GM11168 (cell line): ENCODE data around the gene TSSK3.
"Not testable (repeated sequence)": the region's sequence is repeated elsewhere in the genome, so short reads cannot be mapped to it uniquely, and the experiment has no call there.

ENCODE experiments used
- in situ Hi-C: fragments of 300-500 bp; cut with MboI; formaldehyde crosslinking; loops from one replicate; pipeline ENCODE4 v1.12.0; 2022; ENCODE audit warnings: low sequenced_read_pairs; ENCODE audit not compliant: unreplicated experiment

Gene TSSK3

DNA sequence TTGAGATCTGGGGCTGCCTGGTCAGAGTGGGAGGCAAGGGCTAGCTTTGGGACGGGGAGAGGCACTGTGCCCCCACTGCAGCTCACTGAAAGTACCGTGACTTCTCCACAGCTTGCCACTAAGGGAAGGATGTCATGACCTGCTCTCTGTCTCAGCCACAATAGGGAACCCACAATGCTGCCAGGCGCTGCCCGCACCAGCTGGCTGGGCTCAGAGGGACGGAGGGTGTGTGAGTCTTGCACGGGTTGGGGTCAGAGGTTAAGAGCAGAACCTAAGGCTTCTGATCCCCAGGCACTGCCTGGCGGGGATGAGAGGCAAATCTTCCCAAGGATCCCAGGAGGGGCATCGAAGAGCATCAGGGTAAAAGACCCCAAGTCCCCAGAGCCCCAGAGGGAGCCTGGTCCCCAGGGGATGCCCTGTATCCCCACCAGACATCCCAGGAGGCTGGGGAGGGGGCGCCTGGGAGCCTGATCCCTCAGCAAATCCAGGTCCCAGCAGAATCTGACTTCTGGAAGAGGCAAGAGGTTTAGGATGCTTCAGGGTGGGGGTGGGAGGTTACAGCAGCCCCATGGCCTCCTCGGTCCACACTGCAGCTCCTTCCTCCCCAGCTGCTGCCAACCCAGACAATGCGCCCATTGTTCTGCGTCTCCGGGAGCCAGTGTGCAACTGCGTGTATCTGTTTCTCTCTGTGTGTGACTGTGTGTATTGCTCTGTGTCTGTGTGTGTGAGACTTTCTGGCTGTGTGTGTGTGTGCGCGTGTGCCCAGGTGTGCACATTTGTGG, 24.3 kb upstream of the TSSK3 start:
- in situ Hi-C loops: no loop called here

DNA sequence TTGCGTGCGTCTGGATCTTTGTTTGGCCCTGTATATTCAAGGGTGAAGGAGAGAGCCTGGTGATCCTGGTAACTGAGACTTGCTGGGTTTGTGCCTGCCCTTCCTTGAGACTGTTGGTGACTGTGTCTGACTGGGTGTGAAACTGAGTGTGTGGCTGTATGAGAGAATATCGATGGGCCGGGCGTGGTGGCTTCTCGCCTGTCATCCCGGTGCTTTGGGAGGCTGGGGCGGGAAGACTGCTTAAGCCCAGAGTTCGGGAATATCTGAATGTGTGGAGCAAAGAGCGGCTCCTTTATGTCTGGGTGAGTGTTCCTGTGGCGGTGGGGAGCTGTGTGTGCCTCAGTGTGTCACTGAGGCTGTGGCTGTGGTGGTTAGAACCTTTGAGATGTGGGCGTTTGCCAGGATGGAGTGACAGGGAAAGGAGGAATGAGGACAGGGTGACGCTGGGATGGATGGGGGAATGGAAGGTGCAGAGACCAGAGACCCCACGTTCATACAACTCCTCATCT, 23.6 kb upstream of the TSSK3 start:
- in situ Hi-C loops: no loop called here

DNA sequence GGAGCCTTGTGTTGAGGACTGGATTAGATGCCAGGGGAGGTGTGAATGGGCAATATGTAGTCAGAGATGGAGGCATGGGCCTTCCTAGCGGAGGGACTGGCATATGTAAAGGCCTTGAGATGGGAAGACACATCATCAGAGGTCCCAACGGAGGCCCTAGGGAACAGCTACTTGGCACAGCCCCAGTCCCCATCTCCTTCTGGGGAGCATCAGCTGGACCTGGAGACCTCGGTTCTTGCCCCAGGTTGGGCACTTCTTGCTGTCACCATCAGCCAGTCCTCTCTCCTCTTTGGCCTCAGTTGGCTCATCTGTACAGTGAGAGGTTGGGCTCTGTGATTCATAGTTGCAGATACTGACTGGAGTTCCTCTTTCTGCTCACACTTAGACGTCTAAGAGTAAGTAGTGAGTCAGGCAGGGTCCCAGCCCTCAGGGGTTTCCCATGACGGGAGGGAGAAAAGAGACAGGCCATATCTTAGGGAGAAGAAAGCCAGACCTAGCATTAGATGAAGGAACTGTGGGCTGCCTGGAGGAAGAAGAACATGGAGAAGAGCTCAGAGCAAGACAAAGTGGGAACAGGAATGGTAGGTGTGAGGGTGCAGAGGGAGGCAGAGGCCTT, 22.9 kb upstream of the TSSK3 start:
- in situ Hi-C loops: no loop called here

DNA sequence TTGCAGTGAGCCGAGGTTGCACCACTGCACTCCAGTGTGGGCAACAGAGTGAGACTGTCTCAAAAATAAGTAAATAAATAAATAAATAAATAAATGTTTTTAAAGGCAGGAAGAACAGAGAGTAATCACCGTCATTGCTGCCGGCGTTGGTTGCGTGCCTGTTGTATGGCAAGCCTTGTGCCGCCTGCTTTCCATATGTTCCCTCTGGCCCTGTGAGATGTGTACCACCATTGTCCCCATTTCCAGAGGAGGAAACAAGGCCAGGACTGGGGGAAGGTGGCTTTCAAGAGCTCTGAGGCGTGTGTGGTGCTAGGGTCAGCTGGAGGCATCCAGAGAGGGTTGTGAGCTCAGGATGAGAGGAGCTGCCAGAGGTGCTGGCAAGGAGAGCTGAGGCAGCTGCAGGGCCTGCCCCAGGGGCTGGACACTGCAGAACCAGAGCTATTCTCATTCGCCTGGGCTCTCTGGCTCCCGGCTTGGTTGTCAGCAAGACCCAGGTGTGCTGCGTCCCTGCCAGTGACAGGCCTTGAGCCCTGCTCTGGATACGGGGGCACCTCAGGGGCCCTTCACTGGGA, 21.1 kb upstream of the TSSK3 start:
- in situ Hi-C loops: no loop called here

DNA sequence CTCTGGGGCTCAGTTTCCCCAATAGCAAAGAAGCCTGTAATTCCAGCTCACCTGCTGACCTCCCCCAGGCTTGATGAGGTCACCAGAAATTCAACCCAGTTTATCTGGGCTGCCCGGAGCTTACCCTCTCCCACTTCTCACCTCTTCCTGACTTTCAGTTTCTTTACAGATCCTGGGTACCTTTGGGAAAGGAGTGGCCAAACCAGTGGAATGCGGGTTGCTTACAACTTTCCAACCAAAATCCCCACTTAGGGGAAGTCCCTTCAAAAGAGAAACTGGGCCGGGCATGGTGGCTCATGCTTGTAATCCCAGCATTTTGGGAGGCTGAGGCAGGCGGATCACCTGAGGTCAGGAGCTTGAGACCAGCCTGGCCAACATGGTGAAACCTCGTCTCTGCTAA, 20.4 kb upstream of the TSSK3 start:
- in situ Hi-C loops: no loop called here

DNA sequence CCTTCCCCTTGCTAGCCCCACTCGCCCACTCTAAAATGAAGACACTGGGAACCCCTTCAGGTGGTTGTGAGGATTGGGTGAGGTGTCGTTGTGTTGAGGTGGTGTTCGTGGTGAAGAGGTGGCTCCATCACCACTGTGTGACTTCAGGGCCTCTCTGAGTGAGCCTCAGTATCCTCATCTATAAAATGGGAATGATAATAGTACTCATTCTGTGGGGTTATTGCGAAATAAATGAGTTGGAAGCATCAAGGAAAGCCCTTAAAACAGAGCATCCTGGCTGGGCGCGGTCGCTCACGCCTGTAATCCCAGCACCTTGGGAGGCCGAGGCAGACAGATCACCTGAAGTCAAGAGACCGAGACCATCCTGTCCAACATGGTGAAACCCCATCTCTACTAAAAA, 19.6 kb upstream of the TSSK3 start:
- in situ Hi-C loops: no loop called here

DNA sequence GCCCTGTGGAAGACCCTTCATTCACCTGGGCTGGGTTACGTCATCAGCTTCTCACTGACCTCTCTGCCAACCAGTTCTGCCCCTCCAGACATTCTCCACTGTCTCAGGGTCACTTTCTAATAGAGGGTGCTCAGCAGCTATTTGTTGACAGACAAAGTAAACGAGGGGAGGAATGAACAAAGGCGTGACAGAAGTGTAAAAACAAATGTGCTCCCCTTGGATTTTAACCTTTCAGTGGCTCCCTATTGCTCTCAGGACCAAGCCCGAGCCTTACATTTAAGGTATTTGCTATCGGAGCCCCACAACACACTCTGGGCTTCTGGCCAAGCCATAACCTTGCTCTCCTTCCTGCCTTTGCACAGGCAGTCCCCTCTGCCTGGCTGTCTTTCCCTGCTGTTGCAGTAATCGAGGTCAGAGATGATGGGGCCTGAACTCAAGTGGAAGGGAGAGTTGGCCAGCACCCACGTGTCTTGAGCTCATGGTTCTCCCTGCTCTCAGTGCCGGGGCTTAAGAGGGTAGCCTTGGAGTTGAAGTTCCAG, 17.0 kb upstream of the TSSK3 start:
- in situ Hi-C loops: no loop called here

DNA sequence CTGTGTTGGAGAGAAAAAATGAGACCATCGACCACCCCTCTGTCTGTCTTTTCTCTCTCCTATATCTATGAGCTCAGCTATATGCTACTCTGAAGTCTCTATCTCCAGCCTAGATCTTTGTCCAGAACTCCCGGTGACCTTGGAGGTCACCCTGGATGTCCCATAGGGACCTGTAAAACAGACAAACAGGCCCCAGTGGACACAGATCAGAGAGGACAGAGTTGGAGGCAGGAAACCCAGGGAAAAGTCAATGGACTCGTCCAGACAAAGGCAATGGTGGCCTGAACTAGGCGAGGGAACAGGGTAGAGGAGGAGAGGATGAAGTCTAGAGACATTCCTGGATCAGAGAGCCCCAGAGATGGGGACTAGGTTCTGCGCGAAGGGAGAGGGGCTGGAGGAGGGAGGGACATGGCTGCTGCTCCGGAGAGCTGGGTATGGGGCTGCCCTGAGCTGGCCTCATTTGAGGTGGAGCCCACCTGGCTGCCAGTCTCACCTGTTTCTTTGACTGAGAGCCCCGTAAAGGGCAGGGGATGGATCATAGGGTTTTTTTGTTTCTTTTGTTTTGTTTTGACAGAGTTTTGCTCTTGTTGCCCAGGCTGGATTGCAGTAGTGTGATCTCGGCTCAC, 15.7 kb upstream of the TSSK3 start:
- in situ Hi-C loops: no loop called here

DNA sequence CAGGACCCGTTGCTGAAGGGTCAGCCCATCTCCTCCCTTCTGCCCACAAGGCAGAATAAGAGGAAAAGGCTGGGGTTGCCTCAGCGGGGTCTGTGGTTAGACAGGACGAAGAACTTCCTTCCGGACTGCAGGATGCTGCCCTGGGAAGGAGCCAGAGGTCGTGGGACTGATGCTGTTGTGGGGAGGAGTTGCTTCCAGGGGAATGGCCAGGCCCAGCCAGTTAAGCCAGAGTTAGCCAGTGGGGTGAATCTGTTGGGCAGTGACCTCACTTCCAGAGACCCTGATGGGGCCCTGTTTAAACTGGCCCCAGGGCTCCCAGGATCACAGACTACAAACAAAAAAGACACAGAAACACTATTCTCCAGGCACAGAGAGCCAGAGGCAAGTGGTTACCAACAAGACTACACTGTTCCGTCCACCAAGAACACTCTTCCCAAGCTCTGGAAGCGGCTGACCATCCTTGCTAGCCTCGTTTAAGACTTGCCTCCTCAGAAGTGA, 13.1 kb upstream of the TSSK3 start:
- in situ Hi-C loops: no loop called here

DNA sequence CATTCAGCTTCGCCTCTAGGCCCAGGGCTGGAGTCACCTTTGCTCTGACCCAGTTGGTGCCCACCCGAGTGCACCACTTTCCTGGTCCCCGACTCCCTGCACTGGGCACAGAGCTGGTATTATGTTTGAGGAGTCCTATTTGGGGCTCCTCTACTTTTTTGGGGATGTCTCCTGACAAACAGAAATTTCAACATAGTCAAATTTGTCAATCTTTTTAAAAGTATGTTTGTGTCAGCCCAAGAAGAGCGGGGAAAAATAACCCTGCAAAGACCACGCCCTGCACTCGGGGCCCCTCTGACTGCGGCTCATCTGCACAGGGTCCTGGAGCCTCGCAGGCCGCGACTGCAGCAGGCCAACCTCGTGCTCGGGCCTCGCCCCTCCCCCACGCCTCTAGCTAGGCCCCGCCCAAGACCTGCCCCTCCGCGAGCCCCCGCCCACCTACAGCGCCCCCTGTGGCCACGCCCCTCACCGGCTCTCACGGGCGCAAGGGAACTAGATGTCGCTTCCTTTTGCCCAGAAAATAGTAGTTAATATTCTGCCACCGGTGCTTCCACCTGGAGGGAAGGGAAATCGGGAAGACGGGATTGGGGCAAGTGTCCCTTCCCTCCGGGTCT, 11.4 kb upstream of the TSSK3 start:
- in situ Hi-C loops: no loop called here

DNA sequence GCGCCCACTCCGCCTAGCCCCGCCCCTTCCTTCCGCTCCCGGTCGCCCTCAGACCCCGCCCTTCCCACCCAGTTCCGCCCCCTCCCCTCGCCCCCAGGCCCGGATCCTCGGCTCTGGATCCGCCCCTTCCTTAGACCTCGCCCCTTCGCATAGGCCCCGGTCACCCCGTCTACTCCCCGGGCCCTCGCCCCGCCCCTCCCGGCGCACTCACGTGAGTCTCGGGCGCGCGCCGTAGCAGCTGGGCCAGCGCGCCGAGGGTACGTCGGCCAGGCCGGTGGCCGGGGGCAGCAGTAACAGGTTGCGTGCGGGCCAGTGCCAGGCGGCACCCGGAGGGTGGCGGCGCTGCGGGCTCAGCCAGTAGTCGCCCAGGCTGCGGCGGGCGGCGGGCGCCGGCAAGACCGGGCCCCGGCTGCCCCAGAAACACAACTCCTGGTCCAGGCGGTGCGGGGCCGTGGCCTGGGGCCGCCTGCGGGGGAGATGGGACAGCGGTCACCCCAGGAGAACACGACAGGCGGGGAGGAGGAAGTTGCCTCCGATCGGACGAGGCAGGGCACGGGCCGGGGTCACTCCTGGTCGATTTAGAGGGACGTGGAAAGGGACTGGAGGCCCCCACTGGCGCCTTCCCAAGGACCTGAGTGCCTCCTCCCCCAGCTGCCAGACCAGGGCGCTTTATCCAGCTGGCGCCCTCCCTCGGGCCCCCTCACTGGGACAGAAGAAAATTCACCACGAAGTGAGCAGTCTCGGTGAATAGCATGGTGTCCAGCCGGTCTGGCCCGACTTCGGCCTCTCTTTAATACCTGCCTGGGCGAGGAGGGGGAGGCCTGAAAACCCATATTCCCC, 10.7 kb upstream of the TSSK3 start:
- in situ Hi-C loops: no loop called here

DNA sequence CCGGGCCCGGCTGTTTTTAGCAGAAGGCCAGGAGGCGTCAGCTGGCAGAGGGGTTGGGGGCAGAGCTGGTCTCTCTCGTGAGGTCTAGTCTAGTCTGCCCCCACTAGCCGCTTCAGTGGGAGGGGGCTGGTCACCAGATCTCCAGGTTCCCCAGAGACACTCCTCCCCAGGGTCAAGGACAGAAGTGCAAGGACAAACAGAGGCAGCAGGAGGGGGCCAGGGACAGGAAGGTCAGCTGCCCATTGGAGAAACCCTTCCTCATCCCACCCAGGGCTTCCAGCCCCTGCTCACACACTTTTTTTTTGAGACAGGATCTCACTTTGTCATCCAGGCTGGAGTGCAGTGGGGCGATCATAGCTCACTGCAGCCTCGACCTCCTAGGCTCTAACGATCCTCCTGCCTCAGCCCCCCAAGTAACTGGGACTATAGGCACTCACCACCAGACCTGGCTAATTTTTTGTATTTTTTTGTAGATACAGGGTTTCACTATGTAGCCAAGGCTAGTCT, 10.0 kb upstream of the TSSK3 start:
- in situ Hi-C loops: no loop called here

DNA sequence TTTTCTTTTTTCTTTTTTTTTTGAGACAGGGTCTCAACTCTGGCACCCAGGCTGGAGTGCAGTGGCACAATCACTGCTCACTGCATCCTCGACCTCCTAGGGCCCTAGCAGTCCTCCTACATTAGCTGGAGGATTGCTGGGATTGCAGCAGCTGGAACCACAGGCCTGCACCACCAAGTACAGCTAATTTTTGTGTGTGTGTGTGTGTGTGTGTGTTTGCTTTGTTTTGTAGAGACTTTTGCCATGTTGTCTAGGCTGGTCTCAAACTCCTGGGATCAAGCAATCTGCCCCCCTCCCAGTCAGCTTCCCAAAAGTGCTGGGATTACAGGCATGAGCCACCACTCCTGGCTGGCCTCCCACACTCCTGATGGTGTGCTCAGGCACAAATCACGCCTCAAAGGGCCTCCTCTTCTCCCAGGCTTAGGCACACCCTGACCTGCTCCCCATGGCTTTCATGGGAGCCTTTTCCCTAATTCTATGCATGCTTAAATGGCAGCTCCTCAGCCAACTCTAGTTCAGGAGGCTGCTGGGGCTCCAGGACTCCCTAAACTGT, 9.4 kb upstream of the TSSK3 start:
- in situ Hi-C loops: no loop called here

DNA sequence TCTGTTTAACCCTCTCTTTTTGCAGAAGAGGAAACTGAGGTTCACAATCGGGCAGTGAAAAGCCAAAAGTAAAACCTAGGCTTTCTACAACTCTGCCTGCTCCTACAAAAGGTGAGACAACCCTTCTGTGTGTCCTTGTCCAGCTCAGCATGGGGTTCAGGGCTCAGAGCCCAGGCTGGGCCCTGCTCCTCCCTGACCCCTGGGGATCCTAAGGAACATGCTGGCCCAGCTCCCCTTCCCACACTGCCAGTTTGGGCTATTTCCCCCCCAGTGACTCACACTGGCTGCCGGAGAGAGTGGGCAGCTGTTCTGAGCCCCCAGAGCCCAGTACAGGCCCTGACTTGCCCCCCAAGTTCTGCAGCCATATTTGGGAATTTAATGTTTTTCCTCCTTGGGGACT, 8.9 kb upstream of the TSSK3 start:
- in situ Hi-C loops: no loop called here

DNA sequence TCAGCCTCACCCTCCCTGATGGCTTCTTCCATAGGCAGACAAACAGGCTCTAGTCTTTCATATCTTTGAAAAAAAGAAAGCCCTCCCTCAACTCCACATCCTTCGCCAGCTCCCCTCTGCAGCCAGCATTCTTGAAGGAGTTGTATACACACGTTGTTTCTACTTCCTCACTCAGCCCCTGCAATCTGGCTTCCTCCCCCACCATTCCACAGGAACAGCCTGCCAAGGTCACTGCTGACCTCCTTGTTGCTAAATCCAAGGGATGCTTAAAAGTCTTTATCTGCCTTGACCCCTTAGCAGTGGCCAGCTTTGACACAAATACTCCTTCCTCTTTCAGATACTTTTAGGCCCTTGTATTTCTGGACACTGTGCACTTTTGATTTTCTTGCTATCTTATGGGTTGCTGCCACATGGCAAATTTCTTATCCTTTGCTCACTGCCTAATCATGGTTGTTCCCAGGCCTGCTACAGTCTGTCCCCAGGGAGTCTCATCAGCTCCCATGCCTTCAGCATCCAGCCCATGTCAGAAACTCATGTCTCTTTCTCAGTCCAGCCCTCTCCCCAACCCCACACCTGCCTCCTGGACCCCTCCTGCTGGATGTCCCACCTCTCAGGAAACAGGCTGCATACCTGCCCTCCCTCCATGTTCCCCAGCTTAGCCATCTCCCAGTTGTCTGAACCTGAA, 8.3 kb upstream of the TSSK3 start:
- in situ Hi-C loops: no loop called here

DNA sequence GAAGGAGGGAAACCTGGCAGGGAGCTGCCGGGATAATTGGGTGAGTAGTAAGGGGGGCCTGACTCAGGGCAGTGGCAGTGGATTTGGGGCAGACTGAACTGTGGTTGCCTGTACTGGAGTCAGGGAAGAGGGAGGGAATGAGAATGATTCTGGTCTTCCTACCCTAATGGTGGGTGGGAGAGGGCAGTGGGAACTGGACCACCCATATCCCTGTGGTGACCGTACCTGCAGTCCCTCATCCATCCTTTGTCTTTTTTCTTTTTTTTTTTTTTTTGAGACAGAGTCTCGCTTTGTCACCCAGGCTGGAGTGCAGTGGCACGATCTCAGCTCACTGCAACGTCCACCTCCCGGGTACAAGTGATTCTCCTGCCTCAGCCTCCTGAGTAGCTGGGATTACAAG, 6.6 kb upstream of the TSSK3 start:
- in situ Hi-C loops: not testable (repeated sequence)

DNA sequence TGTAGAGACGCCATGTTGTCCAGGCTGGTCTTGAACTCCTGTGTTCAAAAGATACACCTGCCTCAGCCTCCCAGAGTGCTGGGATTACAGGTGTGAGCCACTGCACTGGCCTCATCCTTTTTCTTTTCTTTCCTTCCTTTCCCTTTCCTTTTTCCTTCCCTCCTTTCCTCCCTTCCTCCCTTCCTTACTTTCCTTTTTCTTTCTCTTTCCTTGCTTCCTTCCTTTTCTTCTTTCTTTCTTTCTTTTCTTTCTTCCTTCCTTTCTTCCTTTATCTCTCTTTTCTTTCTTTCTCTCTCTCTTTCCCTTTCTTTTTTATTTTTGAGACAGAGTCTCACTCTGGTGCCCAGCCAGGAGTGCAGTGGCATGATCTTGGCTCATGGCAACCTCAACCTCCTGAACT, 5.9 kb upstream of the TSSK3 start:
- in situ Hi-C loops: no loop called here

DNA sequence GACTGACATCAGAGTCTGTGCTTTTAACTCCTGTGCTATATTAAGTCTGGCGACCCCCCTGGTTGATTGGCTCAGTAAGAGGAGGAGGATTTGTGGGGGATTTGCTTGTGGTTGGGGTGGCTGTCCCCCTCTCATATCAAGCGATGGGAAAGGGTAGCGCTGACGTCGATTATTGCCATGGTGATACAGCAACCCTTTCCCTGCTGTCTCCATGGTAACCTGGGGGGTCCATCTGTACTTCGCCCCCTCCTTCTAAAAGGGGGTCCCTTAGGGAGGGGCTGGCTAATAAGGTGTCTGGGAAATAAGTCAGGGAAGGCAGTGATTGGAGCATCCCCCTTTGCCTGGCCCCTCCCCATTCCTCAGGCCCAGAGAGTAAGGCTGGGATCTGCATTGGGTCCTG, 4.7 kb upstream of the TSSK3 start:
- in situ Hi-C loops: no loop called here
